Caco-2 (cell line): ENCODE measurements around the gene UNKL. TPM values are rescaled to one million over a fixed set of nuclear protein-coding genes. Genes with fewer than 3 reads are reported as not detected.

Source experiments
- BruUV-seq: library from RNA; stranded (reverse); fragments of 400-500 nt; replicated peaks from 2 replicates; lab custom pipeline; 2021; lab: Mats Ljungman, UMichigan
- CTCF ChIA-PET: fragments of 300-600 bp; sonication (Branson Sonifier 250); formaldehyde crosslinking; loops from one replicate; lab custom pipeline; 2022; ENCODE audit warnings: antibody characterized with exemption; lab: Charles Lee
- POLR2A ChIA-PET: fragments of 300-600 bp; sonication (Branson Sonifier 250); formaldehyde crosslinking; loops from one replicate; lab custom pipeline; 2022; ENCODE audit warnings: antibody characterized with exemption; lab: Charles Lee
- DNase-seq, 2 experiments: peaks; one replicate each; pipeline versions ENCODE4 v3.0.0 to v3.0.0-alpha.2; 2020 to 2022
- H3K27me3 ChIP-seq: replicated peaks from 2 replicates; pipeline ENCODE4 v1.6.0; 2011; ENCODE audit warnings: low read length; ENCODE audit not compliant: control insufficient read depth, insufficient read depth
- H3K36me3 ChIP-seq: 2 replicates; pipeline ENCODE4 v1.5.1; 2011; ENCODE audit warnings: low read length; ENCODE audit not compliant: control insufficient read depth, insufficient read depth
- H3K4me1 ChIP-seq: fragments of 250-450 bp; sonication (Bioruptor Pico); 2 replicates; pipeline ENCODE4 v1.5.1; 2020; ENCODE audit warnings: mild to moderate bottlenecking
- H3K4me3 ChIP-seq: 2 replicates; pipeline ENCODE4 v1.5.1; 2011; ENCODE audit warnings: low read depth, mild to moderate bottlenecking, control low read depth, low read length
- H3K9me3 ChIP-seq: fragments of 250-450 bp; sonication (Bioruptor Pico); 2 replicates; pipeline ENCODE4 v1.5.1; 2020; ENCODE audit warnings: mild to moderate bottlenecking, moderate library complexity
- H3K27ac Mint-ChIP-seq: one replicate; pipeline ENCODE4 v1.8.0; 2022; ENCODE audit warnings: mixed read lengths; ENCODE audit not compliant: unreplicated experiment
- H3K27me3 Mint-ChIP-seq: one replicate; pipeline ENCODE4 v1.8.0; 2022; ENCODE audit warnings: mixed read lengths; ENCODE audit not compliant: insufficient read depth, unreplicated experiment
- H3K36me3 Mint-ChIP-seq: one replicate; pipeline ENCODE4 v1.8.0; 2022; ENCODE audit warnings: mild to moderate bottlenecking, mixed read lengths; ENCODE audit not compliant: insufficient read depth, unreplicated experiment
- H3K4me1 Mint-ChIP-seq: one replicate; pipeline ENCODE4 v1.8.0; 2022; ENCODE audit warnings: low read depth, mixed read lengths; ENCODE audit not compliant: unreplicated experiment
- H3K4me3 Mint-ChIP-seq: one replicate; pipeline ENCODE4 v1.8.0; 2022; ENCODE audit warnings: mild to moderate bottlenecking, moderate library complexity, mixed read lengths; ENCODE audit not compliant: unreplicated experiment
- H3K9me3 Mint-ChIP-seq: one replicate; pipeline ENCODE4 v1.8.0; 2022; ENCODE audit warnings: mixed read lengths; ENCODE audit not compliant: unreplicated experiment
- CTCF ChIP-seq, 2 experiments: fragments of 200-600 bp in 1 of 2; IDR thresholded peaks; 1 replicate in 1 of 2; 2 replicates in 1 of 2; pipeline versions ENCODE4 v1.5.1 to v1.8.0; 2011 to 2022; ENCODE audit warnings: antibody characterized with exemption in 1 of 2, control low read depth in 1 of 2, inconsistent platforms in 1 of 2, low read depth in 1 of 2, low read length in 1 of 2, mild to moderate bottlenecking in 1 of 2, moderate library complexity in 1 of 2; ENCODE audit not compliant: insufficient read depth in 1 of 2, severe bottlenecking in 1 of 2, unreplicated experiment in 1 of 2
- intact Hi-C: fragments of 100-400 bp; cut with micrococcal nuclease; formaldehyde crosslinking; loops from one replicate; pipeline ENCODE4 v1.10.0; 2022; ENCODE audit not compliant: unreplicated experiment
- total RNA-seq: library from RNA; stranded (reverse); gene quantifications from 2 replicates; pipeline ENCODE4 v1.2.3, GENCODE V29; 2022

The UNKL gene
- total RNA-seq, 1 experiment from 2014 or later = 31.2 TPM

GRCh38 chr16:1326946-1327618 lies 87.4 kb downstream of the UNKL start:
- Mint-ChIP-seq H3K27me3 (no peaks in the 10 kb centered on the region), H3K27ac (no peak overlapping the region), H3K36me3 (peaks cover 18% of the 10 kb centered on the region), H3K9me3 (no peaks in the 10 kb centered on the region), H3K4me1 (no peaks in the 10 kb centered on the region), H3K4me3 (no peak overlapping the region)
- H3K4me1 ChIP-seq = no peaks in the 10 kb centered on the region
- no peak for DNase-seq
- no peaks in the 10 kb centered on the region; the same call in 1 of the 2 replicates for H3K36me3 ChIP-seq
- BruUV-seq = no TSS peak
- intact Hi-C loops = no loop called here
- ChIA-PET CTCF (interaction anchor here (0.5 to 0.6 kb wide), 2 partner anchors 29 to 501 kb away, joined by 3 to 5 read pairs; no protein-coding TSS in a partner anchor), POLR2A (no interaction called here)
- no peaks in the 10 kb centered on the region for H3K9me3 ChIP-seq
- H3K27me3 ChIP-seq = no peaks in the 10 kb centered on the region
- H3K4me3 ChIP-seq = no peak overlapping the region
- no peak for TF ChIP-seq CTCF (IDR thresholded peaks at IDR 0.05; ENCODE audit: insufficient read depth in 1 of 2, low read depth in 1 of 2, low read length in 1 of 2, severe bottlenecking in 1 of 2, unreplicated experiment in 1 of 2)

GRCh38 chr16:1326391-1326790 lies 88.1 kb downstream of the UNKL start:
- intact Hi-C loops = no loop called here
- Mint-ChIP-seq H3K36me3 (peaks cover 18% of the 10 kb centered on the region), H3K9me3 (no peaks in the 10 kb centered on the region), H3K27ac (no peak overlapping the region), H3K27me3 (no peaks in the 10 kb centered on the region), H3K4me3 (no peak overlapping the region), H3K4me1 (no peaks in the 10 kb centered on the region)
- Histone ChIP-seq H3K36me3 (peaks cover 2% of the 10 kb centered on the region; the same call in 1 of the 2 replicates), H3K4me1 (no peaks in the 10 kb centered on the region), H3K4me3 (no peak overlapping the region), H3K27me3 (no peaks in the 10 kb centered on the region), H3K9me3 (no peaks in the 10 kb centered on the region)
- ChIA-PET POLR2A (no interaction called here), CTCF (no interaction called here)
- TF ChIP-seq CTCF (IDR thresholded peaks at IDR 0.05; ENCODE audit: insufficient read depth in 1 of 2, low read depth in 1 of 2, low read length in 1 of 2, severe bottlenecking in 1 of 2, unreplicated experiment in 1 of 2) = no peak
- no peak for DNase-seq
- BruUV-seq = no TSS peak

GRCh38 chr16:1325673-1326371 lies 88.7 kb downstream of the UNKL start:
- no peak overlapping the region for H3K4me3 ChIP-seq
- no peaks in the 10 kb centered on the region for H3K4me1 ChIP-seq
- CTCF ChIA-PET = no interaction called here
- H3K9me3 ChIP-seq = no peaks in the 10 kb centered on the region
- no peak for TF ChIP-seq CTCF (IDR thresholded peaks at IDR 0.05; ENCODE audit: insufficient read depth in 1 of 2, low read depth in 1 of 2, low read length in 1 of 2, severe bottlenecking in 1 of 2, unreplicated experiment in 1 of 2)
- H3K4me1 Mint-ChIP-seq = no peaks in the 10 kb centered on the region
- no peaks in the 10 kb centered on the region for H3K27me3 ChIP-seq
- POLR2A ChIA-PET = no interaction called here
- H3K36me3 ChIP-seq = peaks cover 2% of the 10 kb centered on the region
- DNase-seq = no peak
- intact Hi-C loops = no loop called here
- H3K36me3 Mint-ChIP-seq = peaks cover 18% of the 10 kb centered on the region
- no peak overlapping the region for H3K4me3 Mint-ChIP-seq
- H3K27ac Mint-ChIP-seq = no peak overlapping the region
- no TSS peak for BruUV-seq
- H3K27me3 Mint-ChIP-seq = no peaks in the 10 kb centered on the region
- no peaks in the 10 kb centered on the region for H3K9me3 Mint-ChIP-seq
